H1 (cell line): ENCODE measurements around the gene CCDC8.

Experiments
- HDAC6 ChIP-seq: IDR thresholded peaks from one replicate; pipeline ENCODE4 v1.7.1; 2012; ENCODE audit warnings: low read depth, mild to moderate bottlenecking, inconsistent platforms, low read length, moderate library complexity
- KDM4A ChIP-seq: IDR thresholded peaks from one replicate; pipeline ENCODE4 v1.7.1; 2012; ENCODE audit warnings: low read depth, mild to moderate bottlenecking, moderate library complexity, low read length, inconsistent platforms; ENCODE audit not compliant: severe bottlenecking
- TF ChIP-seq, protein P1 (sequence below), 3 experiments: IDR thresholded peaks; 1 replicate in 2 of 3; 2 replicates in 1 of 3; pipeline versions ENCODE4 v1.5.1 to v1.6.1; 2011; ENCODE audit warnings: low read length in 3 of 3, mild to moderate bottlenecking in 3 of 3, inconsistent platforms in 2 of 3, low read depth in 1 of 3, moderate library complexity in 1 of 3; ENCODE audit not compliant: insufficient read depth in 1 of 3; ENCODE audit errors: control extremely low read depth in 1 of 3
- TF ChIP-seq, protein P2 (sequence below): fragments of 300-600 bp; sonication (generic); IDR thresholded peaks from 2 replicates; pipeline ENCODE4 v1.7.1; 2012; ENCODE audit warnings: low read length, moderate library complexity, mild to moderate bottlenecking, inconsistent platforms; ENCODE audit not compliant: insufficient replicate concordance
- TF ChIP-seq, protein P3 (sequence below): IDR thresholded peaks from 2 replicates; pipeline ENCODE4 v1.6.1; 2012; ENCODE audit warnings: inconsistent platforms

DNA sequence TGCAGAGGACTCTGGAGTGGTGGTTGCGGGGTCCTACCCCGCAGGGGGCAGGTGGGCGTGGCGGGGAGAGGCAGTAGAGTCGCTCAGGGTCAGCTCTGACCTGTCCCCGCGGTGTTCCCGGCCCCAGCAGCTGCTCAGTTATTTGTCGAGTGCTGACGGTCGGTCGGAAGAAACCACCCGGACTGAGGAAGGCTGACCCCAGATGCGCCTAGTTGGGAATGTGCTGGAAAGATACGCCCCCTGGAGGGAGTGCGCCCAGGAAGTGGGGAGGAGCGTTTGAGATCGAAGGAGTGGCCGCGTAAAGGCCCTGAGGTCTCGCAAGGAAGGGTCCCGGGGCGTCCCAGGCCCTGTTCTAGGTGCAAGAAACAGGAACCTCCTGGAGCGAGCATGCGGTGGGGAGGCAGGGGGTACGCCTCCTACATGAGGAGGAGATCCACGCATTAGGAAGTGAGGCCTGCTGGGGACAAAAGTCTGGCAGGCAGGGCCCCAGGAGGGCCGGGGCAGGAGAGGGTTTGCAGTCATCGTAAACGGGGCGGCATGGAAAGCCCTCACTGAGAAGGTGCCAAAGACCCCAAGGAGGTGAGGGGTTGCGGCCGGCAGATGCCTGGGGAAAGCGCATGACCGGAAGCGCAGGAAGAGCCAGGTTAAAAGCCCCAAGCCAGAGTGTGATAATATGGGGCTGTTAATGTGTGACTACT is 9.2 kb downstream of the CCDC8 start:
- TF ChIP-seq KDM4A (peak; percentile 14), HDAC6 (no peak)
- TF ChIP-seq, protein P1, sequence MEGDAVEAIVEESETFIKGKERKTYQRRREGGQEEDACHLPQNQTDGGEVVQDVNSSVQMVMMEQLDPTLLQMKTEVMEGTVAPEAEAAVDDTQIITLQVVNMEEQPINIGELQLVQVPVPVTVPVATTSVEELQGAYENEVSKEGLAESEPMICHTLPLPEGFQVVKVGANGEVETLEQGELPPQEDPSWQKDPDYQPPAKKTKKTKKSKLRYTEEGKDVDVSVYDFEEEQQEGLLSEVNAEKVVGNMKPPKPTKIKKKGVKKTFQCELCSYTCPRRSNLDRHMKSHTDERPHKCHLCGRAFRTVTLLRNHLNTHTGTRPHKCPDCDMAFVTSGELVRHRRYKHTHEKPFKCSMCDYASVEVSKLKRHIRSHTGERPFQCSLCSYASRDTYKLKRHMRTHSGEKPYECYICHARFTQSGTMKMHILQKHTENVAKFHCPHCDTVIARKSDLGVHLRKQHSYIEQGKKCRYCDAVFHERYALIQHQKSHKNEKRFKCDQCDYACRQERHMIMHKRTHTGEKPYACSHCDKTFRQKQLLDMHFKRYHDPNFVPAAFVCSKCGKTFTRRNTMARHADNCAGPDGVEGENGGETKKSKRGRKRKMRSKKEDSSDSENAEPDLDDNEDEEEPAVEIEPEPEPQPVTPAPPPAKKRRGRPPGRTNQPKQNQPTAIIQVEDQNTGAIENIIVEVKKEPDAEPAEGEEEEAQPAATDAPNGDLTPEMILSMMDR (IDR thresholded peaks at IDR 0.05; ENCODE audit: control extremely low read depth in 1 of 3, insufficient read depth in 1 of 3, low read depth in 1 of 3, low read length in 3 of 3) = peak in 1 of 3 experiments; percentile 6; a peak in 1 of 4 replicates
- TF ChIP-seq, protein P2, sequence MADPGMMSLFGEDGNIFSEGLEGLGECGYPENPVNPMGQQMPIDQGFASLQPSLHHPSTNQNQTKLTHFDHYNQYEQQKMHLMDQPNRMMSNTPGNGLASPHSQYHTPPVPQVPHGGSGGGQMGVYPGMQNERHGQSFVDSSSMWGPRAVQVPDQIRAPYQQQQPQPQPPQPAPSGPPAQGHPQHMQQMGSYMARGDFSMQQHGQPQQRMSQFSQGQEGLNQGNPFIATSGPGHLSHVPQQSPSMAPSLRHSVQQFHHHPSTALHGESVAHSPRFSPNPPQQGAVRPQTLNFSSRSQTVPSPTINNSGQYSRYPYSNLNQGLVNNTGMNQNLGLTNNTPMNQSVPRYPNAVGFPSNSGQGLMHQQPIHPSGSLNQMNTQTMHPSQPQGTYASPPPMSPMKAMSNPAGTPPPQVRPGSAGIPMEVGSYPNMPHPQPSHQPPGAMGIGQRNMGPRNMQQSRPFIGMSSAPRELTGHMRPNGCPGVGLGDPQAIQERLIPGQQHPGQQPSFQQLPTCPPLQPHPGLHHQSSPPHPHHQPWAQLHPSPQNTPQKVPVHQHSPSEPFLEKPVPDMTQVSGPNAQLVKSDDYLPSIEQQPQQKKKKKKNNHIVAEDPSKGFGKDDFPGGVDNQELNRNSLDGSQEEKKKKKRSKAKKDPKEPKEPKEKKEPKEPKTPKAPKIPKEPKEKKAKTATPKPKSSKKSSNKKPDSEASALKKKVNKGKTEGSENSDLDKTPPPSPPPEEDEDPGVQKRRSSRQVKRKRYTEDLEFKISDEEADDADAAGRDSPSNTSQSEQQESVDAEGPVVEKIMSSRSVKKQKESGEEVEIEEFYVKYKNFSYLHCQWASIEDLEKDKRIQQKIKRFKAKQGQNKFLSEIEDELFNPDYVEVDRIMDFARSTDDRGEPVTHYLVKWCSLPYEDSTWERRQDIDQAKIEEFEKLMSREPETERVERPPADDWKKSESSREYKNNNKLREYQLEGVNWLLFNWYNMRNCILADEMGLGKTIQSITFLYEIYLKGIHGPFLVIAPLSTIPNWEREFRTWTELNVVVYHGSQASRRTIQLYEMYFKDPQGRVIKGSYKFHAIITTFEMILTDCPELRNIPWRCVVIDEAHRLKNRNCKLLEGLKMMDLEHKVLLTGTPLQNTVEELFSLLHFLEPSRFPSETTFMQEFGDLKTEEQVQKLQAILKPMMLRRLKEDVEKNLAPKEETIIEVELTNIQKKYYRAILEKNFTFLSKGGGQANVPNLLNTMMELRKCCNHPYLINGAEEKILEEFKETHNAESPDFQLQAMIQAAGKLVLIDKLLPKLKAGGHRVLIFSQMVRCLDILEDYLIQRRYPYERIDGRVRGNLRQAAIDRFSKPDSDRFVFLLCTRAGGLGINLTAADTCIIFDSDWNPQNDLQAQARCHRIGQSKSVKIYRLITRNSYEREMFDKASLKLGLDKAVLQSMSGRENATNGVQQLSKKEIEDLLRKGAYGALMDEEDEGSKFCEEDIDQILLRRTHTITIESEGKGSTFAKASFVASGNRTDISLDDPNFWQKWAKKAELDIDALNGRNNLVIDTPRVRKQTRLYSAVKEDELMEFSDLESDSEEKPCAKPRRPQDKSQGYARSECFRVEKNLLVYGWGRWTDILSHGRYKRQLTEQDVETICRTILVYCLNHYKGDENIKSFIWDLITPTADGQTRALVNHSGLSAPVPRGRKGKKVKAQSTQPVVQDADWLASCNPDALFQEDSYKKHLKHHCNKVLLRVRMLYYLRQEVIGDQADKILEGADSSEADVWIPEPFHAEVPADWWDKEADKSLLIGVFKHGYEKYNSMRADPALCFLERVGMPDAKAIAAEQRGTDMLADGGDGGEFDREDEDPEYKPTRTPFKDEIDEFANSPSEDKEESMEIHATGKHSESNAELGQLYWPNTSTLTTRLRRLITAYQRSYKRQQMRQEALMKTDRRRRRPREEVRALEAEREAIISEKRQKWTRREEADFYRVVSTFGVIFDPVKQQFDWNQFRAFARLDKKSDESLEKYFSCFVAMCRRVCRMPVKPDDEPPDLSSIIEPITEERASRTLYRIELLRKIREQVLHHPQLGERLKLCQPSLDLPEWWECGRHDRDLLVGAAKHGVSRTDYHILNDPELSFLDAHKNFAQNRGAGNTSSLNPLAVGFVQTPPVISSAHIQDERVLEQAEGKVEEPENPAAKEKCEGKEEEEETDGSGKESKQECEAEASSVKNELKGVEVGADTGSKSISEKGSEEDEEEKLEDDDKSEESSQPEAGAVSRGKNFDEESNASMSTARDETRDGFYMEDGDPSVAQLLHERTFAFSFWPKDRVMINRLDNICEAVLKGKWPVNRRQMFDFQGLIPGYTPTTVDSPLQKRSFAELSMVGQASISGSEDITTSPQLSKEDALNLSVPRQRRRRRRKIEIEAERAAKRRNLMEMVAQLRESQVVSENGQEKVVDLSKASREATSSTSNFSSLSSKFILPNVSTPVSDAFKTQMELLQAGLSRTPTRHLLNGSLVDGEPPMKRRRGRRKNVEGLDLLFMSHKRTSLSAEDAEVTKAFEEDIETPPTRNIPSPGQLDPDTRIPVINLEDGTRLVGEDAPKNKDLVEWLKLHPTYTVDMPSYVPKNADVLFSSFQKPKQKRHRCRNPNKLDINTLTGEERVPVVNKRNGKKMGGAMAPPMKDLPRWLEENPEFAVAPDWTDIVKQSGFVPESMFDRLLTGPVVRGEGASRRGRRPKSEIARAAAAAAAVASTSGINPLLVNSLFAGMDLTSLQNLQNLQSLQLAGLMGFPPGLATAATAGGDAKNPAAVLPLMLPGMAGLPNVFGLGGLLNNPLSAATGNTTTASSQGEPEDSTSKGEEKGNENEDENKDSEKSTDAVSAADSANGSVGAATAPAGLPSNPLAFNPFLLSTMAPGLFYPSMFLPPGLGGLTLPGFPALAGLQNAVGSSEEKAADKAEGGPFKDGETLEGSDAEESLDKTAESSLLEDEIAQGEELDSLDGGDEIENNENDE = no peak
- TF ChIP-seq, protein P3, sequence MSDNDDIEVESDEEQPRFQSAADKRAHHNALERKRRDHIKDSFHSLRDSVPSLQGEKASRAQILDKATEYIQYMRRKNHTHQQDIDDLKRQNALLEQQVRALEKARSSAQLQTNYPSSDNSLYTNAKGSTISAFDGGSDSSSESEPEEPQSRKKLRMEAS = 0 out of 2 replicates have a peak, but pooled peaks have one; percentile 39
